Mesenchymal stem cell (in vitro differentiated cells and primary cell): ENCODE results near the gene TRAF2.

Experiments used
- DNase-seq: peaks from one replicate; pipeline ENCODE4 v3.0.0-alpha.2; 2013
- H2AFZ ChIP-seq: one replicate; pipeline ENCODE4 v1.6.1; 2013; ENCODE audit warnings: low read depth, mild to moderate bottlenecking, control low read depth, inconsistent platforms, low read length, moderate library complexity
- H2AK5ac ChIP-seq: 2 replicates; pipeline ENCODE4 v1.6.1; 2013; ENCODE audit warnings: low read length, moderate library complexity, mild to moderate bottlenecking, inconsistent platforms; ENCODE audit not compliant: severe bottlenecking
- H2BK120ac ChIP-seq: one replicate; pipeline ENCODE4 v1.6.1; 2013; ENCODE audit warnings: low read depth, mild to moderate bottlenecking, inconsistent platforms, low read length, moderate library complexity
- H2BK12ac ChIP-seq, 2 experiments: one replicate each; pipeline ENCODE4 v1.6.1; 2013; ENCODE audit warnings: inconsistent platforms in 2 of 2, low read length in 2 of 2, mild to moderate bottlenecking in 2 of 2, moderate library complexity in 2 of 2, control low read depth in 1 of 2
- H2BK15ac ChIP-seq: one replicate; pipeline ENCODE4 v1.6.1; 2013; ENCODE audit warnings: mild to moderate bottlenecking, low read depth, inconsistent platforms; ENCODE audit not compliant: poor library complexity, severe bottlenecking
- H2BK5ac ChIP-seq: 2 replicates; pipeline ENCODE4 v1.6.1; 2013; ENCODE audit warnings: low read depth, mild to moderate bottlenecking, low read length, control low read depth, inconsistent platforms; ENCODE audit not compliant: poor library complexity, severe bottlenecking
- H3K14ac ChIP-seq, 2 experiments: one replicate each; pipeline ENCODE4 v1.6.1; 2013; ENCODE audit warnings: inconsistent platforms in 2 of 2, low read length in 2 of 2, control low read depth in 1 of 2, mild to moderate bottlenecking in 1 of 2, moderate library complexity in 1 of 2
- H3K18ac ChIP-seq, 2 experiments: one replicate each; pipeline ENCODE4 v1.6.1; 2013; ENCODE audit warnings: inconsistent platforms in 2 of 2, low read length in 2 of 2, control low read depth in 1 of 2, low read depth in 1 of 2, mild to moderate bottlenecking in 1 of 2
- H3K23ac ChIP-seq, 2 experiments: one replicate each; pipeline ENCODE4 v1.6.1; 2013; ENCODE audit warnings: inconsistent platforms in 2 of 2, low read length in 2 of 2, mild to moderate bottlenecking in 2 of 2, moderate library complexity in 2 of 2, control low read depth in 1 of 2
- H3K27ac ChIP-seq: 2 replicates; pipeline ENCODE4 v1.5.1; 2013; ENCODE audit warnings: mild to moderate bottlenecking, moderate library complexity, low read length, control low read depth, inconsistent platforms; ENCODE audit not compliant: poor library complexity, severe bottlenecking
- H3K27me3 ChIP-seq, 2 experiments: 2 replicates each; pipeline versions ENCODE4 v1.6.1 to v1.7.0; 2013; ENCODE audit warnings: low read length in 2 of 2, mild to moderate bottlenecking in 2 of 2, moderate library complexity in 2 of 2, control low read depth in 1 of 2, inconsistent platforms in 1 of 2; ENCODE audit not compliant: control insufficient read depth in 1 of 2, insufficient read depth in 1 of 2
- H3K36me3 ChIP-seq, 2 experiments: 2 replicates each; pipeline versions ENCODE4 v1.6.1 to v1.7.0; 2013; ENCODE audit warnings: low read length in 2 of 2, control low read depth in 1 of 2, inconsistent platforms in 1 of 2, low read depth in 1 of 2, mild to moderate bottlenecking in 1 of 2; ENCODE audit not compliant: insufficient read depth in 2 of 2, control insufficient read depth in 1 of 2
- H3K4ac ChIP-seq, 2 experiments: one replicate each; pipeline ENCODE4 v1.6.1; 2013; ENCODE audit warnings: inconsistent platforms in 2 of 2, low read length in 2 of 2, mild to moderate bottlenecking in 2 of 2, moderate library complexity in 2 of 2, control low read depth in 1 of 2, low read depth in 1 of 2
- H3K4me1 ChIP-seq: 2 replicates; pipeline ENCODE4 v1.6.1; 2013; ENCODE audit warnings: low read depth, low read length, control low read depth; ENCODE audit not compliant: control insufficient read depth, insufficient read depth
- H3K4me2 ChIP-seq: 2 replicates; pipeline ENCODE4 v1.6.1; 2013; ENCODE audit warnings: low read length, mild to moderate bottlenecking, inconsistent platforms; ENCODE audit not compliant: poor library complexity, severe bottlenecking
- H3K4me3 ChIP-seq, 2 experiments: 2 replicates each; pipeline versions ENCODE4 v1.5.1 to v1.7.0; 2013; ENCODE audit warnings: low read length in 2 of 2, mild to moderate bottlenecking in 2 of 2, control low read depth in 1 of 2, low read depth in 1 of 2; ENCODE audit not compliant: insufficient read depth in 1 of 2
- H3K79me1 ChIP-seq: replicated peaks from 2 replicates; pipeline ENCODE4 v1.6.1; 2013; ENCODE audit warnings: mild to moderate bottlenecking, control low read depth, low read length, inconsistent platforms; ENCODE audit not compliant: poor library complexity, severe bottlenecking
- H3K9ac ChIP-seq: 2 replicates; pipeline ENCODE4 v1.7.0; 2013; ENCODE audit warnings: mild to moderate bottlenecking, low read length, moderate library complexity
- H3K9me3 ChIP-seq: 2 replicates; pipeline ENCODE4 v1.7.0; 2013; ENCODE audit warnings: mild to moderate bottlenecking, low read length; ENCODE audit not compliant: control insufficient read depth
- H4K8ac ChIP-seq: one replicate; pipeline ENCODE4 v1.6.1; 2013; ENCODE audit warnings: inconsistent platforms, mild to moderate bottlenecking, low read length, moderate library complexity
- H4K91ac ChIP-seq: one replicate; pipeline ENCODE4 v1.6.1; 2013; ENCODE audit warnings: mild to moderate bottlenecking, low read length, inconsistent platforms
- WGBS: methylation state at CpG from one replicate; pipeline ENCODE4 v1.1.7; 2013; ENCODE audit warnings: mixed read lengths; 5-methylcytosine and 5-hydroxymethylcytosine counted together

TRAF2 gene

DNA sequence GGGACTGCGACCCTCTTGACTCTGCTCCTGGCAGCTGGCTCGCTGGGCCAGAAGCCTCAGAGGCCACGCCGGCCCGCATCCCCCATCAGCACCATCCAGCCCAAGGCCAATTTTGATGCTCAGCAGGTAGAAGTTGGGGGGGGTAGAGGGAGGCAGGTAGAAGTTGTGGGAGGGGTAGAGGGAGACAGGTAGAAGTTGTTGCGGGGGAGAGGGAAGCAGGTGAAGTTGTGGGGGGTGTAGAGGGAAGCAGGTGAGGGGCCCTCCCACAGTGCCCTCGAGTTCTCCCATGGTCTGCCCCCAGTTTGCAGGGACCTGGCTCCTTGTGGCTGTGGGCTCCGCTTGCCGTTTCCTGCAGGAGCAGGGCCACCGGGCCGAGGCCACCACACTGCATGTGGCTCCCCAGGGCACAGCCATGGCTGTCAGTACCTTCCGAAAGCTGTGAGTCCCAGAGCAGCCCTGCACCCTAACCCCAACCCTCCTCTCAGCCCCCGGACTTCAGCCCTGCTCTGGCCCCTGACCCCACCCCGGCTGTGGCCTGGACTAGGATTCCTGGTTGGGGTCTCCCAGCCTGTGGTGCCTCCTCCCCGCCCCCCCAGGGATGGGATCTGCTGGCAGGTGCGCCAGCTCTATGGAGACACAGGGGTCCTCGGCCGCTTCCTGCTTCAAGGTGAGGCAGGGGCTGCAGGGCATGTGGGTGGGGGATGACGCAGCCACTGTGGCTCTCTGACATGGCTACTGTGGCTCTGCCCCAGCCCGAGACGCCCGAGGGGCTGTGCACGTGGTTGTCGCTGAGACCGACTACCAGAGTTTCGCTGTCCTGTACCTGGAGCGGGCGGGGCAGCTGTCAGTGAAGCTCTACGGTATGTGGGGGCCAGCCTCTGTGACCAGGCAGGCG lies 59.3 kb downstream of the TRAF2 start:
- H3K27ac ChIP-seq: no peak overlapping the region
- peak overlapping the region; percentile 58 for H4K8ac ChIP-seq
- no peak overlapping the region for H2BK120ac ChIP-seq
- H2AK5ac ChIP-seq: no peak overlapping the region
- peak overlapping the region; percentile 6 for H2BK15ac ChIP-seq
- no peak overlapping the region for H3K9ac ChIP-seq
- H2BK12ac ChIP-seq: peak overlapping the region in 1 of 2 experiments; percentile 19
- H3K23ac ChIP-seq: no peak overlapping the region
- peaks cover 14% of the 10 kb centered on the region for H3K79me1 ChIP-seq
- H3K36me3 ChIP-seq: peaks cover 24 to 34% of the 10 kb centered on the region in 2 experiments
- H2BK5ac ChIP-seq: no peak overlapping the region
- H3K14ac ChIP-seq: no peak overlapping the region
- peak overlapping the region in 1 of 2 experiments; percentile 71 for H3K18ac ChIP-seq
- no peaks in the 10 kb centered on the region for H3K9me3 ChIP-seq
- no peak overlapping the region for H3K4ac ChIP-seq
- peaks cover 41% of the 10 kb centered on the region for H3K4me1 ChIP-seq
- no peak overlapping the region for H3K4me3 ChIP-seq
- no peak for DNase-seq
- no peaks in the 10 kb centered on the region for H3K27me3 ChIP-seq
- no peak overlapping the region for H2AFZ ChIP-seq
- WGBS: 93% methylated on average over 28 of the region's 30 CpGs
- no peak overlapping the region for H3K4me2 ChIP-seq
- peak overlapping the region; percentile 44 for H4K91ac ChIP-seq

DNA sequence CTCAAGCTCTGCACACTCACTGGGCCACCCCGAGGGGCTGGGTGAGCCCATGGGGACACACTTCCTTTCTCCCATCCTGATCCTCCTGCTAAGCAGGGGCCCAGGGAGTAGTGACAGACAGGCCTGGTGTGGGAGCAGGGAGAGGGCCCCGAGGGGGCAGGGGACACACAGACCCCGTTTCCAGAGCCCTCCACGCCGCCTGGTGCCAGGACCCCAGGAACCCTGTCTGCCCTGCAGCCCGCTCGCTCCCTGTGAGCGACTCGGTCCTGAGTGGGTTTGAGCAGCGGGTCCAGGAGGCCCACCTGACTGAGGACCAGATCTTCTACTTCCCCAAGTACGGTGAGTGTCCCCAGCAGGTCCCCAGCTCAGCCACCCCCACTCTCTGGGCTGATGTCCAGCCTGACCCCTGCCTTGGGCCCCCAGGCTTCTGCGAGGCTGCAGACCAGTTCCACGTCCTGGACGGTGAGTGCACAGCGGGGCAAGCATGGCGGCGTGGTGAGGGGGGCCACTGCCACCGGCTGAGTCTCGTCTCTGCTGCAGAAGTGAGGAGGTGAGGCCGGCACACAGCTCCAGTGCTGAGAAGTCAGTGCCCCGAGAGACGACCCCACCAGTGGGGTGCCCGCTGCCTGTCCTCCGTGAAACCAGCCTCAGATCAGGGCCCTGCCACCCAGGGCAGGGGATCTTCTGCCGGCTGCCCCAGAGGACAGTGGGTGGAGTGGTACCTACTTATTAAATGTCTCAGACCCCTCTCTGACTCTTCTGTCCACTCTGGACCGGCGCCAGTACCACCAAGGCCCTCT lies 60.1 kb downstream of the TRAF2 start:
- Histone ChIP-seq H2AFZ (no peak overlapping the region), H3K4me3 (no peak overlapping the region), H3K27ac (no peak overlapping the region), H2BK12ac (no peak overlapping the region), H3K18ac (no peak overlapping the region), H4K91ac (no peak overlapping the region), H3K14ac (no peak overlapping the region), H2BK120ac (no peak overlapping the region), H3K4ac (no peak overlapping the region), H3K23ac (no peak overlapping the region), H4K8ac (no peak overlapping the region), H2BK5ac (no peak overlapping the region), H2AK5ac (no peak overlapping the region), H3K4me1 (peaks cover 44% of the 10 kb centered on the region), H3K79me1 (peaks cover 8% of the 10 kb centered on the region), H3K9me3 (no peaks in the 10 kb centered on the region), H3K27me3 (no peaks in the 10 kb centered on the region), H3K9ac (no peak overlapping the region), H3K4me2 (no peak overlapping the region), H2BK15ac (no peak overlapping the region), H3K36me3 (peaks cover 15 to 25% of the 10 kb centered on the region in 2 experiments)
- WGBS: 89% methylated on average over 24 of the region's 27 CpGs
- no peak for DNase-seq

- no peaks in the 10 kb centered on the region for H3K27me3 ChIP-seq
- H3K23ac ChIP-seq: no peak overlapping the region
- WGBS: 82% methylated on average over 21 of the region's 26 CpGs
- peaks cover 39% of the 10 kb centered on the region for H3K4me1 ChIP-seq
- no peak overlapping the region for H2BK5ac ChIP-seq
- H2BK120ac ChIP-seq: no peak overlapping the region
- no peak overlapping the region for H3K18ac ChIP-seq
- H3K4ac ChIP-seq: no peak overlapping the region
- DNase-seq: no peak
- H2BK12ac ChIP-seq: peak overlapping the region in 1 of 2 experiments; percentile 57
- no peak overlapping the region for H3K9ac ChIP-seq
- H2AK5ac ChIP-seq: no peak overlapping the region
- no peak overlapping the region for H3K14ac ChIP-seq
- H3K36me3 ChIP-seq: peaks cover 7 to 17% of the 10 kb centered on the region in 2 experiments
- no peak overlapping the region for H3K4me2 ChIP-seq
- no peak overlapping the region for H2AFZ ChIP-seq
- H3K79me1 ChIP-seq: peaks cover 3% of the 10 kb centered on the region
- no peaks in the 10 kb centered on the region for H3K9me3 ChIP-seq
- H4K91ac ChIP-seq: no peak overlapping the region
- H4K8ac ChIP-seq: no peak overlapping the region
- H3K4me3 ChIP-seq: peak overlapping the region in 1 of 2 experiments; percentile 30
- no peak overlapping the region for H3K27ac ChIP-seq
- H2BK15ac ChIP-seq: no peak overlapping the region
Measured at GRCh38 chr9:136947028-136947891, 60.9 kb downstream of the TRAF2 start.
